Hepatic stellate cell (primary cell): ENCODE results near the gene XCR1.
"Not testable (repeated sequence)": the region's sequence is repeated elsewhere in the genome, so short reads cannot be mapped to it uniquely, and the experiment has no call there.

Experiments used
- DNase-seq: peaks from one replicate; pipeline ENCODE4 v3.0.0; 2011; ENCODE audit warnings: low spot score

The XCR1 gene

DNA sequence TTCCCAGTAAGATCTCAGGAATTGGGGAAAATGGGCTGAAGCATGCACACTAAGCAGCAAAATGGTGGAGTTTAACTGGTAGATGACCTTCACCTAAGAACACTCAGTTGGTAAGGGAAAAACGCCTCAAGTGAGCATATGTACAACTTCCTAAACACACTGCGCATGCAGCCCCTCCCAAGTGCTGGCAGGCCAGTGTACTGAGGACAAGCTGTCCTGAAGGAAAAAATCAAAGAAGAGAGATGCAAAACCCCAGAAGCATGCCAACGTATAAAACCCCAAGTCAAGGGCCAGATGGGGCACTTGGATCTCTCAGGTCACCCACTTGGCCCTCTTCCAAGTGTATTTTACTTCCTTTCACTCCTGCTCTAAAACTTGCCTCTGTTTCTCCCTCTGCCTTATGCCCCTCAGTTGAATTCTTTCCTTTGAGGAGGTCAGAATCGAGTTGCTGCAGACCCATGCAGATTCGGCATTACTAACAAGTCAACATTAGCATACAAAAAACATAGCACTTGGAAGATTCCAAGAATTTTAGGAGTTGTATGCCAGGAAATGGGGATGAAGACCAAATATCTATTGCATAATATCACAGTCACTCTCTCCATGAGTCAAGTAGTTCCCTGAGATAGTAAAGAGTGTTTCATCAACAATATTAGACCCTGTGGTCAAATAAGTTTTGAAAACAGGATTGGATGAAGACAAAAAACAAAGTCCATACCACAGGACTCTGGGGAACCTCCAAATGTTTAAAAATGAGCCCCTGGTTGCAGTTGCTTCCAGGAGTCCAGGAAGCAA lies 20.8 kb downstream of the XCR1 start:
- DNase-seq, result peak; percentile 49

DNA sequence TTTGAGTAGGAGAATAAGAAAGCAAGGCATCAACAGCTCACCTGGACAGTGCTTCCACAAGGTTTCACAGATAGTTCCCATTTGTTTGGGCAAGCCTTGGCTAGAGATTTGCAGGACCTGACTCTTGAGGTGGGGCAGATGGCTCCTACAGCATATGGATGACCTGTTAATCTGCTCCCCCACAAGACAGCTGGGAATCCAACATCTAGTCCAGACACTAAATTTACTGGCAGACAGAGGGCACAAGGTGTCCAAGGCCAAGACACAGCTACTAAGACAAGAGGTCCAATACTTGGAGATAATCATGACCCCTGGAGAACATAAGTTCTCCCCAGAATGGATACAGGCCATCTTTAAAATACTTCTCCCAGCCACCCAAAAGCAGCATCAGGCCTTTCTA lies 23.6 kb downstream of the XCR1 start:
- not testable (repeated sequence) for DNase-seq

DNA sequence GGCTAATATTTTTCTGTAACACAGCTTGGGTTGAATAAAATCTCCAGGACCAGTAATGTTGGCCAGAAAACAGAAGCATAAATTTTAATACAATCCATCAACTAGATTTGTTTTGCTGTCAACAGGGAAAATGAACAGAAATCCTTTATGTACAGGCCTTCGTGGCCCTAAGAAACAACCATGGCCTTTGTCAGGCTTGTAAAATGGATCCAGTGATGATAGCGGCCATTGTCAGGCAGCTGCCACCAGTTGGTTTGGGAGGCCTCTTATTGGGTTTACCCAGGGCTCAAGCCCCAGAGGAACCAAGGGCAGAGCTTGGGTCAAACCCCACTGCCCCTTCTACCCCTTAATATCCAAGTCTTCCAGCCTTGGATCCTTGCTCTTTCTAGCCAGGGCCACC lies 26.1 kb downstream of the XCR1 start:
- DNase-seq, result no peak

DNA sequence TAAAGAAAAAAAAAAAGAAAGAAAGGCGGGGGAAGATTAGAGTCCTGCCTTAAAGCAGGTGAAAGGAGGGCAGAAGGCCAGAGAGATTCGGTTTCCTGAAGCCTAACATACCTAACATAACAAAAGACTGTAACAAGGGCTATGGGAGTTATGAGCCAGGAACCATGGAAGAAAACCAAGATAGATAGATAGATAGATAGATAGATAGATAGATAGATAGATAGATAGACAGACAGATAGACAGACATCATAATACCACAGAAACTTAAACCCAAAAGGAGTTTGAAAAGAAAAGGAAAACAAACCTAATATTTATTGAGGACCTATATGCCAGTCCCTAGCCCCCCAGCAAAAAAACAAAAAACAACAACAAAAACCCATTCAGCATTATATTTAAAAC lies 29.3 kb downstream of the XCR1 start:
- no peak for DNase-seq

DNA sequence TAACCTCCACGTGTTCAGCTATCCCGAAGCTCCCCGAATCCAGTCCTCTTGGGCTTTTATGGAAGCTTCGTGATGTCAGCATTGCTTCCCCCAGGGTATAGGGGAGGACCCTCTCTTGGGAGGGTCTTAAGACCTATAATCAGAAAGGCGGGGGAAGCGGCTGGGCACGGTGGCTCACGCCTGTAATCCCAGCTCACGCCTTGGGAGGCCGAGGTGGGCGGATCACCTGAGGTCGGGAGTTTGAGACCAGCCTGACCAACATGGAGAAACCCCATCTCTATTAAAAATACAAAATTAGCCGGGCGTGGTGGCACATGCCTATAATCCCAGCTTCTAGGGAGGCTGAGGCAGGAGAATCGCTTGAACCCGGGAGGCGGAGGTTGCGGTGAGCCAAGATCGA lies 29.8 kb downstream of the XCR1 start:
- DNase-seq, result not testable (repeated sequence)

DNA sequence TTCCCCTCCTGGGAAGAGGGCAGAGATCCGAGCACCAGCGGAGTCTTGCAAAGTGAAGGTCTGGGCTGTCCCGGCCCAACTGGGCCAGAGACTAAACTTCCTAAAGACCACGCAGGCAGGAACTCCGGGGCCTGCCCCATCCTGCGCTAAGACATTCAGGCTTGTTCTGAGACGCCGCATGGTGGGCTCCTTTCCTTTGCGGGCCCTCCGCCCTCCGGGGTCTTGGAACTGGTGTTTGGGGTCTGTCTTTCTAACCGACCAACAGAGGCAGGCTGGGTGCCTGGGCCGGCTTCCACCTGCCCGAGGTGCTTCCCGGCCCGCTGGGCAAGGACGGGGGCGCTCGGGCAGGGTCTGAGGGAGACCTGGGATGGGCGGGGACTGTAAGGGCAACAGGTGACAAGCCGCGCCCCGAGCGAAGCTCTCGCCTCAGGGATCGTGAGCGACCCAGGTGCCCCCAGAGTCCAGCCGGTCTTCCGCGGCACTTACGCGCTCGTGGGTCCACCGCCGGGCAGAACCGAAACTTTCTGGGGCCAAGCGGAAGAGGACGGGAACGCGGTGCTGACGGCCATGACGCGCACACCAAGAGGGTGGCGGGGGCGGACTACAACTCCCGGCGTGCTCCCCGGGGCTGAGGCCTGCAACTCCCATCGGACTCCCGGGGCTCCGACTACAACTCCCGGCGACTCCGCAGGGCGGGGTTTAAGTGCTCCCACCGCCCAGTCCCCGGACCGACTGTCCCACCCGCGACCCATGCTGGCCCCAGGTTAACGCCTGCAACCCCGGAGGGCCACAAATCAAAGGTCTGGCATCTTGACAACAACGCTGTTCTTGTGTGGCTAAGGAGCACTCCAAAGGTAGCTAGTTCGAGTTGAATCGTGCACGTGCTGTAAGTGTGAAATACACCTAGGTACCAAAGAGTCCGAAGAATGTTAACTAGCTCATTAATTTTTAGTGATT lies 31.8 kb downstream of the XCR1 start, which contains the start of gene FYCO1:
TSS of gene FYCO1 (minus strand) at position 589 of the 957 bp plus-strand sequence. CDS start 10,914 bp downstream, outside the sequence.
- DNase-seq, result peak; percentile 95

DNA sequence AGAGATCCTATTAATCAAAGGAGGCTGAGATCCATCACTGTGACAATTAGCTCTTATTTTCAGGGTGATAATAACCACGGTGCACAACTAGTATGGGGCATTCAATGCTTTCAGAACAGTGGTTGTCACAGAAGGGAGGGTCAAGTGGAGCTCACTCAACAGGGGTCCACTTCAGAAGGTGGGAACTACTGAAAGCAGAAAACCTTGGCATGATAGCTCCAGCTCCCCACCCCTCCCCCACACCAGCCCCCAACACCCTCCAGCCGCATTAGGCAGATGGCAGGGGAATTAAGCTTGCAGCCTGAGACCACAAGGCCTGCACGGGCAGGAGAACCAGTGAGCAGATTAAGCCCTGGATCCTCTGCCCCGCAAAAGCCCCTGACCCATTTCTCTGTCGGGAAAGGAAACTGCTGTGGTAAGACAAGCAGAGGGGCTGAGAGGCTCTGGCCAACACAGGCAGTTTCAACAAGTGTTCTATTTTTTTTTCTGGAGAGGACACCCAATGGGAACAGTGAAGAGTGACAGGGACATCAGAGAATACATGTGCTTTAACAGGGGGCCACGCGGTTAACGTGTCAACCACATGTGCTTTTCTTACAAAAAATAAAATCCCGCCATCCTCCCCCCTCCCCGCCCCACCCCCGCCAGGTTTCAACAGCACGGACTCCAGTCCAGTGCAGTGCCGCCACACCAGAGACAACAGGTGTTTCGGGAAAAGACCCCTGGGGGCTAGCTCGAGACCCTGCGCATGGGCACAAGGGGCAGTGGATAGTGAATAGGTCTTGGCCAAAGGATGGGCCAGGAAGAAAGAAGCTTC lies 32.7 kb downstream of the XCR1 start:
- DNase-seq, result no peak

DNA sequence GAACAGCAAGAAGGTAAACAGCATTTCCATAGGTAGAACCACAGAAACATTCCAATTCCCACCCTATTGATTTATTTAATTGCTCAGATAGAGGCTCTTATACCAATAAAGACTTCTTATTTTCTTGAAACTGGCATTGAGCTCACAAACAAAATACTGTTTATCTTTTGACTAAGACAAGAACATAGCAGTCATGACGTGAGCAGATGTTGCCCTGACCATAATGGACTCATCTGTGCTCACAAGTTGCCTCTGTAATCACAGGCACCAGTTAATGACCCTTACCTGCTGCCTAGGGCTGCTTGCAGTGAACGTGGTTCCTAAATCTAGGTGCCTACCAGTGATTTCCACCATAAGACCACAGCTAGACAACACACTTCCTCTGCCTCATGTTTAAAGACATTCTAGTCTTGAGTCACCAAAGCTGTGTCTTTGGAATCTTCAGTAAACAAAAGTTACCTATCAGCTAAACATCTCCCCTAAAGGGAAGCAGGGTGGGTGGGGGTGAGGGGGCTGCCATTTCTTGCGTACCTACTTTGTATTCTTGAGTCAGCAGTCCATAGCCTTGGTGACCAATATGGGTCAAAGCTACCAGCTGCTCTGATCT lies 33.8 kb downstream of the XCR1 start:
- DNase-seq, result no peak

DNA sequence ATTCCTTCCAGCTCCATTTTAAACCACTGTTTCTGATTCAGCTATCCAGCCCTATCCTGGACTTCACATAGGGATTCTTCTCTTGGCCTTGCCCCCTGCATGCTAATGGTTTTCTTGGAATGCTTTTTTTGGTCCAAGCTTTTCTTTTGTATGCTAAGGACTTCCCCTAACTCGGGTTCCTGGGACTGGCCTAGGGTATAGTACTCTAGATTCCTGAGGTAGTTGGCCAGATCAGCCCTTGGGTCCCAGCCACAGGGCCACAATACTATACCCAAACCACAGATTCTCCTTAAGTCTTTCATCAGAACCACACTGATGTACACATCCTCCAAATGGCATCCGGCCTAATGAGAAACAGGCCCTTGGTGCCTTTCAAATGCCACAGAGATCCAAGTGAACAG lies 34.5 kb downstream of the XCR1 start:
- DNase-seq, result peak; percentile 75

DNA sequence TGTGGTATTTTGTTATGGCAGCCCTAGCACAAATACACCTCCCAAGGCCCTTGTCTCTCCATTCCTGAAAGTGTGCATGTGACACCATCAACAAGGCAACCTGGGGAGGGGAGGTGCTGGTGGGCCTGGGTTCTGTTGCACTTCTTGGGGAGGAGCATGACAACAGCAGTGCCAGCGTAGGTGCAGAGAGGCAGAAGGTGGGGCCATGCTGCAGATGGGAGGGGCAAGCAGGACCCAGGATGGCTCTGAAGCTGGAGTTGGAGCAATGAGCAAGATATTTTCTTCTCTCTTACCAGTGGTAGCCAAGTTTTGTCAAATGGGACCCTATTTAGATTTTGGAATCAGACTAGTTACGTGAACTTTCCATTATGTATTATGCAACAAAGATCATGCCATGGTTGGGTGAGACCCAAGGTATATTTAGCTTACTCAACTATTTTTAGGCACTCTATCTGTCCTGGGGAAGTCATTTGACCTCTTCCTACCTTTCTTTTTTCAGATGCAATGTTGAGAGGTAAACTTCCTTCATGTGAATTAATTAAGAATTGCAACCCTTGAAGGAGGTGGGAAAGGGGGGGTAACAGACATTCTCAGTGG lies 35.1 kb downstream of the XCR1 start:
- no peak for DNase-seq

DNA sequence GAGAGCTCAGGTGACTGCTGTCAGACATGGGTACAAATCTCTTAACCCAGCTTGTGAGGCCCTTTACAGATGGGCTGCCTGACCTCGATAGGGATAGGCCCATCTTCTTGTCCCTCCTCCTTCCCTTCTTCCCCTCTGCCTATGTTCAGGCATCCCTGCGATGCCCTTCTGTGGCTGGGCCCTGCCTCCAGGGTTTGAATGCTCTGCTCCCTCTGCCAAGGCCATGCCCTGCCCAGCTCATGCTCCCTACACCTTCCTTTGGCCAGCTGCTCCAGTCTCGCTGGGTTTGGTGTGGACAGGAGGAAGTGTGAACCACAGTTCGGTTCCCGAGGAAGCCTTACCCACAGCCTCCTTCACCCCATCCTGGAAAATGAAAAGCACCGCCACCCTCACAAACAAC lies 35.9 kb downstream of the XCR1 start:
- no peak for DNase-seq

DNA sequence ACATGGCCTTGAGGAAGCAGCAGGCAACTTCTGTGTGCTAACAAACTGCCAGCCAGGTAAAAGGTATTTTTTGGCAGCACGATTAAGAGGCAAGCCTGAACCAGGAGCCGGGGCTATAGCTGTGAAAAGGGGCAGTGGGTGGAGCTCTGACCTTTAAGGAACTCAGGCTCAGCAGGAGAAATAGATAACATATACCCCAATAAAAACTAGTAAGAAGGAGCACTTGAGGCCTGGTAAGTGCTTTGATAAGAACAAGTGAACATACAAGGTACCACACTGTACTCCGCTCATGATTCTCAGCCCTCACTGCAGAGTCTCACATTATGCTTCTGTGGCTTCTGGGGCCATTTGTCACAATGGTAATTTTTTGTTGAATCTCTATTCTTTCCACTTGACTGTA lies 37.1 kb downstream of the XCR1 start:
- DNase-seq, result no peak

DNA sequence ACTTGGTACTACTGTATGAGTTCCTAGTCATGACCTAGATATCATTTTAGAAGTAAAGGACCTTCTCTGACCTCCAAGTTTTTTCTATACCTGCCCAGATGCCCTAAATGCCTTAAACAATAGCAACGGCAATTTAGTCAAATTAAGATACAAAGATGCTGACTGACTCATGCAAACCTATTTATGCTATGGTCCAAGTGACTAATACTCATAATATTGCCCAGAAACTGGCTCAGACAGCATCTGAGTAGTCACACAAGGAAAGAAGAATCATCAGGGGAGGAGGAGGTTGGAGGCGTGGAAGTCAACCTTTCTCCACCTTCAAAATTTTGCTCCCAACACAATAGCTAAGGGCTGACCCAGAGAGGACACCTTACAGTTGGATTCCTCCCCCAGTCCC lies 38.5 kb downstream of the XCR1 start:
- DNase-seq, result peak; percentile 78

DNA sequence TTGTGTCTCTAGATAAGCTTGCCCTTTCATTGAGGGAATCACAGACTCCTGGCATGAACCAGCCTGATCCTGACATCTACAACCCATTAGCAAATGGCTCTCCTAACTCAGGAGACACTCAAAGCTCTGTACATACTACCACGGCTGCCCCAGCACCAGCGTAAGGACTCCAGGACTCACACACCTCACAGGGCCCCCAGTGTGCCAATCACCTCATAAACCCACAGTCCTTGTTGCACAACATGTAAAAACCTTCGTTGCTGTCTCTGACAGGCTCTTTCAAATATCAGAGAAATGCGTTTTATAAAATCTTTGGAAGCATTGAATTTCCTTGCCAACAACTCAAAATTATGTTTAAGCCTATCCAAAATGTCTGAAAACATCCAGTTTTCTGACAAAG lies 38.9 kb downstream of the XCR1 start:
- DNase-seq, result no peak

DNA sequence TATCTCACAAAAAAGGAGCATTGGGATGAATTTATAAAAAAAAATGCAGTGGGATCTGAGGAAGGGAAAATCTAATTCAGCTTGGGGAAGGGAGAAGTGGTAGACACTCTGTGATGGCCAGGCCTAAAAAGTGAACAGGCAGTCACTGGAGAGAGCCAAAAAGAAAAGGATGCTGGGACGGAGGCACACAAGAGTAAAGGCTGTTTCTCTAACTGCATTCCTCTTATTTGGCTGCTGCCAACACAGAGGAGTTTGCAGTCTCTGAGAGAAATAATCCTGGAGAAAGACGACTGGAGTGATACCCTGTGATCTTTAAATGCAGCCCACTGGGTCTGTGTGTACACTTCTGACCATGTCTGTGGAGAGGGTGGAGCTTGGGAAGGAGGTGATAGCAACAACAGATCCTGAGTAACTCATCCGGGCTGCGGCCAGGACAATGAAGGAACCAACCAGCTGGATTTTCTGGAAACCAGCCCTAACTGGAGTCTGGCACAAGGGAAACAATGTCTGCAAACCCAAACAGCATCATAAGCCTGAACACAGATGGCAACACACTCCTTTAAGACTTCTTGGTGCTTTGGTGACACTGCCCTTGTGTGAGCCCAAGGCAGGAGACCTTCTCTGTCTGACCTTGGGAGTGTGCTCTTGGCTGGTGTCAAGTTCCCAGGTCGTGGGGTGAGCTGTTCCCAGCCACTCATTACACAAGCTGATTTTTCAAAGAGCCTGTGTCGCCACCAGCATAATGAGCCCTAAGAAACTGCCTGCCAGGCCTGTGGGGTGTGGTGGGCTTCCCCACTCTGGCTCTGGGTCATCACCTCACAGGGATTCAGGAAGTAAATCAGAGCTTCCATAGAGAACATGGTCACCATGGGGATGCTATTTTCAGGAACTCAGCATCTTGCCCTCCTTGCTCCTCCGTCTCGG lies 39.7 kb downstream of the XCR1 start:
- no peak for DNase-seq

DNA sequence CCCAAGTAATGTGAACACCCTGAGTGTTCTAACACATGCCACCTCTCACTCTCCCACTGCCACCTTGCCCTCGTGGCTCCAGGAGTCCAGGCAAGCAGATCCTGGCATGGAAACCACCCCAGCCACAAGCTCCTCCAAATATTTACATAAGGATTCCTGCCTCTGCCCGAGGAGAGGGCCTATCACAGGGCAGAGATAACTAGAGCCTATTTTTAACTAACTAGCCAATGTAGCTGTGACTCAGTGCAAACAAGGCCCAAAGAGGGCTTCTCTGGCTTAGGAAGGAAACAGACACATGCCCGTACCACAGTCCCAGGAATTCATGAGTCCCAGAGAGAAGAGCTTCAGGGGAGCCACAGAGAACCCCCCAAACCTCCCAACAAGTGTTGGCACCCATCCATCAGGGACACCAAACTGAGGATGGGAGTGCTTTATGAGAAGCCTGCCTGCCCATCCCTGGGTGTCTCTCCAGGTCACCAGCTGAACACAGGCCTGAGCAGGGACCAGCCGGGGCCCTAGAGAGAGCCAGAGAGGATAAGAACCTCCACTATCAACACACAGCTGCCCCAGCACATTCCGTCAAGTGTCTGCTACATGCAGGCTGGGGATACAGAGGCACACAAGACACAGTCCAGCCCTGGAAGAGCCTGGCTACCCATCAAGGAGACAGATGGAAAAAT lies 40.8 kb downstream of the XCR1 start:
- DNase-seq, result peak; percentile 86

DNA sequence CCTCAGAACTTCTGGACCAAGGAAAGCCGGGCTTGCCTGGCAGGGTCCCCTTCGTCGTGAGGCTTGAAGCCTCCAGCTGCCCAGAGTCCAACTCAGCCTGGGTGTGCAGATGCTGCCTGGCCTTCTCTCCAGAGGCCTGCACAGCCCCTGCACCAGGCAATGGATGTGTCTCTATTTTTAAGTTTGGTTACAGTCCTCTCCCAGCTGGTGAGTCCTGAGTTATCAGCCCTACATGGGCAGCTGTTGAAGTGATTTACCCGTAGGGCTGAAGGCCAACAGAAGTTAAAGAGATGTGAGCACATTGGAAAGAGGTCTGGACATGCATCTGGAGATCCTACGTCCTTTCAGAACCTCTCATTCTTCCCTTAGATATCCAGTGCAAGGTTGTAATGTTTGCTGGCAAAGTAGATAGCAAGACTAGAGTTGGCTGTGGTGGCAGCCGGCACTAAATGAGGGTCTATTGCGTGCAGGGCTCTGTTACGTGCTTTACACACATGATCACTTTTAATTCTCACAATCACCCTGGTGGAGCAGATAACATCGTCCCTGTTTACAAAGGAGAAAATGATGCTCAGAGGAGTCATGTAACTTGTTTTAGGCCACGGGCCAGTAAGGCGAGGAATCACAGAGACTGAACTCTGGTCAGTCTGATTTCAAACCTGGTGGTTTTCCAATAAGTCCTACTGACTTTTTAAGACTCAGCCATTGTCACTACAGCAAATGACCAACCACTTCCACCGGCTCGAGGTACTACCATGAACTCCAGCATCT lies 41.6 kb downstream of the XCR1 start:
- no peak for DNase-seq
